A549 (cell line): ENCODE measurements around the gene DOCK7.

Source experiments
- BHLHE40 ChIP-seq: IDR thresholded peaks from 2 replicates; pipeline ENCODE4 v1.6.1; 2012; ENCODE audit warnings: low read depth, low read length, inconsistent platforms
- CHD2 ChIP-seq: fragments of 150-350 bp; IDR thresholded peaks from 2 replicates; pipeline ENCODE4 v1.6.1; 2014; ENCODE audit warnings: low read length; ENCODE audit not compliant: partially characterized antibody
- CTCF ChIP-seq: fragments of >200 bp; sonication (Bioruptor Twin); formaldehyde crosslinking; IDR thresholded peaks from 3 replicates; pipeline ENCODE4 v1.5.1; 2016
- EP300 ChIP-seq, 2 experiments: fragments of >200 bp; sonication (Bioruptor Twin); formaldehyde crosslinking; IDR thresholded peaks; 2 replicates in 1 of 2; 3 replicates in 1 of 2; pipeline ENCODE4 v1.6.1; 2016 to 2017
- JUN ChIP-seq, 2 experiments: fragments of >200 bp; sonication (Bioruptor Twin); formaldehyde crosslinking; IDR thresholded peaks; 2 replicates in 1 of 2; 3 replicates in 1 of 2; pipeline ENCODE4 v1.6.1; 2016 to 2017
- NPAS2 ChIP-seq: fragments of 250-450 bp; sonication (Bioruptor Pico); IDR thresholded peaks from 2 replicates; pipeline ENCODE4 v1.8.0; 2022; ENCODE audit warnings: mild to moderate bottlenecking, moderate library complexity, borderline replicate concordance
- PBX3 ChIP-seq: IDR thresholded peaks from 2 replicates; pipeline ENCODE4 v1.6.1; 2012
- POLR2A ChIP-seq: IDR thresholded peaks from 2 replicates; pipeline ENCODE4 v1.6.1; 2012; ENCODE audit warnings: mild to moderate bottlenecking, low read length
- SMC3 ChIP-seq: fragments of >200 bp; sonication (Bioruptor Twin); formaldehyde crosslinking; IDR thresholded peaks from 3 replicates; pipeline ENCODE4 v1.6.1; 2018; ENCODE audit warnings: inconsistent platforms
- USF2 ChIP-seq: fragments of 450-650 bp; IDR thresholded peaks from 2 replicates; pipeline ENCODE4 v1.6.1; 2014; ENCODE audit warnings: antibody characterized with exemption

- TF ChIP-seq PBX3 (no peak), JUN (IDR thresholded peaks at IDR 0.05) (no peak), NPAS2 (no peak), CTCF (no peak), SMC3 (no peak), BHLHE40 (no peak), USF2 (no peak), POLR2A (no peak), CHD2 (no peak), EP300 (IDR thresholded peaks at IDR 0.05) (no peak)
These were observed 206.5 kb downstream of the DOCK7 start for GRCh38 chr1:62481681-62482080.
